ENCODE data around the gene LUM.

DNA sequence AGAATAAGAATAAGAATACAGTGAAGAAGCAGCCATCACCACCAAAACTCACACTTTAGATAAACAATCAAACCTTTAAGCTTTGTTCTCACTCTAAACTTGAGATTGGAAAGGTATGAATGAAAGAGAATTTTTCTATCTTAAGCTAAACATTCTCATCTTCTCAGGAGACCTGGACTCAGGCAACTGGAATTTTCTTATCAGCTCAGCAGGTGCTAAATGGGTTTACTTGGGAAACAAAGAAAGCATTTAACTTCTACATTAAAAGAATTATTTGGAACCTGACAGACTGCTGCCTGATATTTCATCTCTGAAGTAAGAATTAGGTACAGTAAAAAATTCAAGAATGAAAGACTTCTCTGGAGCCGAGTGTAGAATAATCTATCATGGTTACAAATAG is 32.8 kb downstream of the LUM start:
- no peak for TF ChIP-seq CTCF (IDR thresholded peaks at IDR 0.05)
- TF ChIP-seq POLR2A (IDR thresholded peaks at IDR 0.05): no peak
